SK-N-MC (cell line): ENCODE data around the gene KEAP1.

ENCODE experiments used
- EZH2 ChIP-seq: fragments of 200-600 bp; sonication (generic); IDR thresholded peaks from one replicate; pipeline ENCODE4 v1.6.1; 2017; ENCODE audit warnings: antibody characterized with exemption
- POLR2AphosphoS5 ChIP-seq: IDR thresholded peaks from 2 replicates; pipeline ENCODE4 v1.6.1; 2012; ENCODE audit warnings: mild to moderate bottlenecking, low read depth, low read length, borderline replicate concordance

GRCh38 chr19:10467104-10467706, 36.0 kb downstream of the KEAP1 start:
- TF ChIP-seq EZH2 (no peak), POLR2AphosphoS5 (no peak)
